Stimulated activated naive CD8-positive, alpha-beta T cell treated with anti-CD3 and anti-CD28 coated beads, Interleukin-15, Interleukin-2, amounts not matched to agents 100 ng/mL and 50 ng/mL, for 24 hours (primary cell): ENCODE data around the gene LGALS3.

Source experiments
- H3K27ac Mint-ChIP-seq: one replicate; pipeline ENCODE4 v1.8.0; 2021; ENCODE audit warnings: mild to moderate bottlenecking, mixed read lengths
- H3K27me3 Mint-ChIP-seq: one replicate; pipeline ENCODE4 v1.8.0; 2021; ENCODE audit warnings: mixed read lengths
- H3K36me3 Mint-ChIP-seq: one replicate; pipeline ENCODE4 v1.8.0; 2021; ENCODE audit warnings: low read depth, mixed read lengths
- H3K4me1 Mint-ChIP-seq: one replicate; pipeline ENCODE4 v1.8.0; 2021; ENCODE audit warnings: low read depth, mixed read lengths
- H3K4me3 Mint-ChIP-seq: one replicate; pipeline ENCODE4 v1.8.0; 2021; ENCODE audit warnings: mild to moderate bottlenecking, mixed read lengths
- H3K9me3 Mint-ChIP-seq: one replicate; pipeline ENCODE4 v1.8.0; 2021; ENCODE audit warnings: mixed read lengths

The LGALS3 gene

DNA sequence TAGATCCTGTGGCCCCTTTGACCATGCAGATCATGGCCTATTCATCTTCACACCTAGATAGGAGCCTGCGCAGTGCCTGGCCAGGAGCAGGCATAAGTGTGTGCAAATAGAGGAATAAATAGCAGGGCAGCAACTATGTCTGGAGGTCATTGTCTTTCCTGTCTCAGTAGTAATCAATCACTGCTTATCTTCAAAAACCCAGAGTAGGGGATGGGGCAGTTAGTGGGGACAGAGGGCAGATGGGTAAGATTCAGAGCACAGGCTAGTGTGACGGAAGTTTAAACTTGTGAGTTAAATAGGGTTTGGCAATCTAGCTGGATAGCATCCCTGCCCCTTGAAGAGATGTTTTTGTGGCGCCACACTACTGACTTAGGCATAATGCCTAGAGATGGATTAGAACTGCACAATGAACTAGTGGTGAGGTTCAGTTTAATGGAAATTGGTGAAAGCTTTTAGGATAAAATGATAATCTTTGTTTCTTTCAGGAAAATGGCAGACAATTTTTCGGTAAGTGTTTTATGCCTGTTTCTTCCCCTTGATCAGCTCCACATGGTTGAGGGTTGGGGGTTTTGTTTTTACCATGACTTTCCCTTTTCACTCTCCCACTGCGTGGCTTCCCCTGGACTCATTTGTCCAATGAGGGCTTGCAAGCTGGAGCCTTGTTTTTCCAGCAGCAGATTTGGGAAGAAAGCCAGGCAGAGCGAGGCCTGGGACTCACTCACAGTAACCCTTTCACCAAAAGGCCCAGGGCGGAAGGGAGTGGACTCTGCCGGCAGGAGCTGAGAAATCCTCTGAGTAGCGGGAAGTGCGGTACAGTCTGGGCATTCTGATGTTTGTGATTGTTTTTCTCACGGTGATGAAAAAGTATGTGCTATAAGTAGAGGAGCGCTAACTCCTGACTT lies 8.1 kb downstream of the LGALS3 start:
- Mint-ChIP-seq H3K4me1 (no peaks in the 10 kb centered on the region), H3K27ac (no peak overlapping the region), H3K9me3 (no peaks in the 10 kb centered on the region), H3K36me3 (no peaks in the 10 kb centered on the region), H3K4me3 (no peak overlapping the region), H3K27me3 (peaks cover 6% of the 10 kb centered on the region)

DNA sequence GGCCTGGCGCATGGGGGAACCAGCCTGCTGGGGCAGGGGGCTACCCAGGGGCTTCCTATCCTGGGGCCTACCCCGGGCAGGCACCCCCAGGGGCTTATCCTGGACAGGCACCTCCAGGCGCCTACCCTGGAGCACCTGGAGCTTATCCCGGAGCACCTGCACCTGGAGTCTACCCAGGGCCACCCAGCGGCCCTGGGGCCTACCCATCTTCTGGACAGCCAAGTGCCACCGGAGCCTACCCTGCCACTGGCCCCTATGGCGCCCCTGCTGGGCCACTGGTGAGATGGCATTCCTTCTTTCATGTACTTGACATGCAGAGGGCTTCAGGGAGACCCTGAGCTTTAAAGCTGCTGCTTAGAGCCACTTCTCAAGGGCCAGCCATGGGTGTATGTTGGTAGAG lies 9.0 kb downstream of the LGALS3 start:
- Mint-ChIP-seq H3K27ac (no peak overlapping the region), H3K36me3 (peaks cover 2% of the 10 kb centered on the region), H3K27me3 (peaks cover 4% of the 10 kb centered on the region)

DNA sequence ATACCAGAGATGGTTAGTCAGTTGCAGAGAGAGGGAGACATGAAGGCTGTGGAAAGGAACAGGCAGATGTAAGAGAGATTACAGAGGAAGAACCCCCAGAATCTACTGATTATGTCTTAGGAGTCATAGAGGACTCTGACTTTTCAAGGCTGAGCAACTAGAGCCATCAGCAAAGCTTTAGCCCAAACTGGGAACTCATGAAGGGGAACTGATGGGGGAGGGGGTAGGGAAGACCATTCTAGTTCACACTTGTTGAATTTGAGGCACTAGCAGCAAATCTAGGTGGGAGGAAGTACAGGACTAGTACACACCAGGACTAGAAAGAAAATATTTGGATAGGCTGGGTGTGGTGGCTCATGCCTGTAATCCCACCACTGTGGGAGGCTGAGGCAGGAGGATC lies 10.1 kb downstream of the LGALS3 start:
- Mint-ChIP-seq H3K9me3 (no peaks in the 10 kb centered on the region), H3K36me3 (peaks cover 4% of the 10 kb centered on the region), H3K27ac (no peak overlapping the region), H3K4me1 (no peaks in the 10 kb centered on the region), H3K4me3 (no peak overlapping the region), H3K27me3 (no peaks in the 10 kb centered on the region)

More for the DNA sequence above, 9.0 kb downstream of the LGALS3 start:
- Mint-ChIP-seq H3K4me3 (no peak overlapping the region), H3K4me1 (no peaks in the 10 kb centered on the region), H3K9me3 (no peaks in the 10 kb centered on the region)

DNA sequence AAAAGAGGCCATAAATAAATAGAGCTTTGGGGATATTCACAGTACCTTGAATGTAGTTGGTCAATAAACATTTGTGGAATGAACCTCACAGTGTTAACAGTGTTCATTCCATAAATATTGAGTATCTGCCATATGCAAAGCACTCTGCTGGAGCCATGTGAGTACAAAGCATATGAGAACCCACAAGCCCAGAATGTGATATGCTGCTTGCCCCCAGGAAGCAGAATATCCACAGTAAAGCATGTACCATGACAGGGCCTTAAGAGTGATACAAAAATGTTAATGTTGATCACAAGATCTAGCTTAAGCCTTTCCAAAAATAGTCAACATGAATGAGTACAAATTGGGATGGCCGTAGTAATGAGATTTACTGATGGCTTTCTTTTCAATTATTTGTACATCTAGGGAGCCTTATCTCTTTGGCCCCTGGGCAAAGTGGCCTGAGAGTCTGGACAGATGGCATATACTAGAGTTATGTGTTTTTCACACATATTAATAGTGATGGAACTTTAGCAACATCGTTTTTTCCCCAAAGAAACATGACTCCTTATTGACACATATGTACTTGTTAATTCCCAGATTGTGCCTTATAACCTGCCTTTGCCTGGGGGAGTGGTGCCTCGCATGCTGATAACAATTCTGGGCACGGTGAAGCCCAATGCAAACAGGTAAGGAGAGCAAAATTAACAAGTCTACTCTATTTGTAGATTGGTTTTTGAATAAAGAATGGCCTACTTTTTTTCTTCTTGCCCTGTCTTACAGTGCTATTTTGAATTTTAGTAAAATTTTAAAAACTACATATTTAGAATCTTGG lies 10.9 kb downstream of the LGALS3 start:
- no peaks in the 10 kb centered on the region for H3K4me1 Mint-ChIP-seq
- H3K4me3 Mint-ChIP-seq: no peak overlapping the region
- H3K9me3 Mint-ChIP-seq: no peaks in the 10 kb centered on the region
- no peaks in the 10 kb centered on the region for H3K27me3 Mint-ChIP-seq
- H3K36me3 Mint-ChIP-seq: peaks cover 6% of the 10 kb centered on the region
- H3K27ac Mint-ChIP-seq: no peak overlapping the region

DNA sequence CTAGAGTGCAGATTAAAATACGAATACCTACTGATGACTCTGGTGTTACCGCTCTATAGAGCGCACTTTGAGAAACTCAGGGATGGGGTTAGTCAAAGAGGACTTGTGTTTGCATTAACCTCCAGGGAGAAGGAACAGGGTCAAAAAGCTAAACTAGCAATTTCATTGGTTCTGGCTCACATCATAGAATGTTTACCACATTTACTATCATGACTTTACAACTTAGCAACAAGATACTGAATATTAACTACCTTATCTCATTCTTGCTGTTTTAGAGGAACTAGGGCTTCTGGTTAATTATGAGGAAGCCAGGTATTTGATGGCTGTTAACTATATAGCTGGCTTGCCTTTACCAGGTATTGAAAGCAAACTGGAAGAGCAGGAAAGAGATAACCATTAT lies 12.8 kb downstream of the LGALS3 start:
- Mint-ChIP-seq H3K27me3 (no peaks in the 10 kb centered on the region), H3K4me1 (no peaks in the 10 kb centered on the region), H3K4me3 (no peak overlapping the region), H3K36me3 (peaks cover 22% of the 10 kb centered on the region), H3K27ac (no peak overlapping the region), H3K9me3 (no peaks in the 10 kb centered on the region)

DNA sequence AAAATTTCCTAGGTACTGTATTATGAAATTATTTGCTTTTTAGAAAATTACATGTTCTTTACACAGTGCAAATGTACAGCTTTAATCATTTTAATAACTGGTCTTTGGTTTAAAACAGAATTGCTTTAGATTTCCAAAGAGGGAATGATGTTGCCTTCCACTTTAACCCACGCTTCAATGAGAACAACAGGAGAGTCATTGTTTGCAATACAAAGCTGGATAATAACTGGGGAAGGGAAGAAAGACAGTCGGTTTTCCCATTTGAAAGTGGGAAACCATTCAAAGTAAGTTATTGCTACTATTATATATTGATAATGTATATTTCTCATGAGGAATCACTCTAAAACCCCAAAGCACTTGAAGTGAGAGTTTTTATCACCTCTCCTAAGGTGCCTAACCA lies 13.4 kb downstream of the LGALS3 start:
- no peaks in the 10 kb centered on the region for H3K4me1 Mint-ChIP-seq
- H3K9me3 Mint-ChIP-seq: no peaks in the 10 kb centered on the region
- no peak overlapping the region for H3K27ac Mint-ChIP-seq
- H3K4me3 Mint-ChIP-seq: no peak overlapping the region
- no peaks in the 10 kb centered on the region for H3K27me3 Mint-ChIP-seq
- H3K36me3 Mint-ChIP-seq: peaks cover 22% of the 10 kb centered on the region

DNA sequence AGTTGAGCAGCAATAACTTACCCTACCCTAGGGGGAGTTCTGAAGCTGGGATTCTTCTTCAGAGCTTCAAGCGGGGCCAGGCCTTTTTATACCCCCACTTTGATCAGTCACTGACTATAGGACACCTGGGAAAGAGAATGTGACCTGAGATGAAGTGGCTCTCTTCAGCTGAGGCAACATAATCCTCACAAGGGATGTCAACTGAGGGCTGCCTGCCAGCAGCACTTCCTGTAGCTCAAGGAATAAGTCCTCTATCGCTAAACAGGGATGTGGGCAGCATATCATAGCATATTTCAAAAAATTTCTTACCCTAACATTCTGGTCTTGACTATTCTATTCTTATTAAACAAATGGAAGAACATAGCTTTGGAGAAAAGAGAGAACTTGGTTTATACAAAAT lies 17.4 kb downstream of the LGALS3 start:
- no peak overlapping the region for H3K27ac Mint-ChIP-seq
- H3K9me3 Mint-ChIP-seq: no peaks in the 10 kb centered on the region
- H3K4me3 Mint-ChIP-seq: no peak overlapping the region
- H3K4me1 Mint-ChIP-seq: no peaks in the 10 kb centered on the region
- H3K36me3 Mint-ChIP-seq: peaks cover 36% of the 10 kb centered on the region
- H3K27me3 Mint-ChIP-seq: no peaks in the 10 kb centered on the region

DNA sequence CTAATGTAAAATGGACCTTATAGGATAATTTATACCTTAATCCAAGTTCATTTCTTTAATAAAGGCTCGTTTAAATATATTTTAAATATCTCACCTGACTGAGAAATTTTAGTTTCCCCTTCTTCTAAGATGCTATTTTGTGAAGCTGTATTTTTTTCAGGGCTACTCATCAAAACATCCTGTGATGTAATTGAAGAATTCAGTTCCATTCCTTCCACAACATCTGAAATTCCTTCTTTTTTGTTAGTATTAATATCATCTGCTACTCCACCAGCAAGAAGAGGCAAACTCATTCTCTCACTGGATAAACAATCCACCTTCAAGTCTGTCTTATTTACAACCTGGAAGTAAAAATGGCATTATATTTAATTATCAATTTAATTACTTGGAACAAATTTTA lies 22.5 kb downstream of the LGALS3 start:
- H3K4me3 Mint-ChIP-seq: no peak overlapping the region
- peaks cover 45% of the 10 kb centered on the region for H3K36me3 Mint-ChIP-seq
- H3K27me3 Mint-ChIP-seq: no peaks in the 10 kb centered on the region
- no peaks in the 10 kb centered on the region for H3K9me3 Mint-ChIP-seq
- peaks cover 3% of the 10 kb centered on the region for H3K4me1 Mint-ChIP-seq
- H3K27ac Mint-ChIP-seq: no peak overlapping the region

DNA sequence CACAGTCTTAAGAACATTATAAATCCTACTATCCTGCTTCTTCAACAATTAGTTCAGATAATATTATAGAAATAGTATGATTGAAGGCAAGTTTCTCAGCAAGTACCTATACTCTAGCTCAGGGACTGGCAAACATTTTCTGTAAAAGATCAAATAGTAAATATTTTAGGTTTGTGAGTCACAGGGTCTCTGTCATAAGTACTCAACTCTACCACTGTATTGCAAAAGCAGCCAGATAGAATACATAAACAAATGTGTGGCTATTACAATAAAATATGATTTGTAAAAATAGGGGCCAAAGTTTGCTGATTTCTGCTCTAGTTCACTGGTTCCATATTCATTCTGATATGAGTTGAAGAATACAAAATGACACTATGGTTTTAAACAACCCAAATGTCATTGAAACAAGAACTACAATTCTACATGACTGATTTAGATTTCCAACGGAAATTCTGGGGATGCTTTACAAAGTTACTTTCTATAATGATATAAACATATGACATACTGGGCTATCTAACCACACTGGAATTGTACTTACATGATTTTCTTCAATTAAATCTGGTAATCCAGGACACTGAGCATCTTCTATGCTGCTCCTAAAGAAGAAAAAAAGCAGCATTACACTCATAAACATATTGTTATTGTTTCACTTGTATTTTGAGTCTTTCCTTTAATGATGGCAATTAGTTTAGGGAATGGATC lies 23.2 kb downstream of the LGALS3 start:
- Mint-ChIP-seq H3K9me3 (no peaks in the 10 kb centered on the region), H3K4me3 (no peak overlapping the region), H3K27me3 (no peaks in the 10 kb centered on the region), H3K27ac (no peak overlapping the region), H3K36me3 (peaks cover 50% of the 10 kb centered on the region), H3K4me1 (peaks cover 8% of the 10 kb centered on the region)

DNA sequence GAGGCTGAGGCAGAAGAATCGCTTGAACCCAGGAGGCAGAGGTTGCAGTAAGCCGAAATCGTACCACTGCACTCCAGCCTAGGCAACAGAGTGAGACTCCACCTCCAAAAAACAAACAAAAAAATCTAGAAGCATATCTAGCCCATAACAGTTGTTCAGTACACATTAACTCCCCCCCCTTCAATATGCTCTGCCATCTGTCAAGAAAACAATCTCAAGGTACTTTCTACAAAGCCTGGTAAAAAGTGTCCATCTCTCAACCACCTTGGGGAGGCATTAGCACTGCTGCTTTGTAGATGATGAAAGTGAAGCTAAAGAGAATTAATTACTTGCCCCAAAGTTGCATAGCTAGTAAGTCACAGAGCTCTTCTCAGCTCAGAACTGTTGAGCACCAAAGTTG lies 24.9 kb downstream of the LGALS3 start:
- H3K27me3 Mint-ChIP-seq: no peaks in the 10 kb centered on the region
- H3K27ac Mint-ChIP-seq: no peak overlapping the region
- peaks cover 55% of the 10 kb centered on the region for H3K36me3 Mint-ChIP-seq
- no peak overlapping the region for H3K4me3 Mint-ChIP-seq
- peaks cover 8% of the 10 kb centered on the region for H3K4me1 Mint-ChIP-seq
- H3K9me3 Mint-ChIP-seq: no peaks in the 10 kb centered on the region

DNA sequence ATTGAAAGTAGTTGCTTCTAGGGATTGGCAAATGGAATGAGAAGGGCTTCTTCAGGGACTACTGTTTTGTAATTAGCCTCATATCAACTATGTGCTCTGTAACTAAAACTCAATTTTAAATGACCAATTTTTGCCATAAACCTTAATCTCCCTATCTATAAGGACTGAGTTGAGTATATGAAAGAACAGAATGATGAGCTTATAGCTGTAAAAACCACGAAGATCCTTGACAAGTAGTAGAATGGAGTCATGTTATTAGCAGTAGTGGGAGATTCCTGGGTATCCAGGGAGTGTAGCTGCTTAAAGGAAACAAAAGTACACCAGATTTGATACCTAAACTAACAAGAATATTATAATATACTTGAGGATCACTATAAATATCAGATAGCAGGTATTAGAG lies 28.0 kb downstream of the LGALS3 start:
- Mint-ChIP-seq H3K4me1 (peaks cover 8% of the 10 kb centered on the region), H3K36me3 (peaks cover 46% of the 10 kb centered on the region), H3K9me3 (no peaks in the 10 kb centered on the region), H3K4me3 (no peak overlapping the region), H3K27me3 (no peaks in the 10 kb centered on the region), H3K27ac (no peak overlapping the region)

DNA sequence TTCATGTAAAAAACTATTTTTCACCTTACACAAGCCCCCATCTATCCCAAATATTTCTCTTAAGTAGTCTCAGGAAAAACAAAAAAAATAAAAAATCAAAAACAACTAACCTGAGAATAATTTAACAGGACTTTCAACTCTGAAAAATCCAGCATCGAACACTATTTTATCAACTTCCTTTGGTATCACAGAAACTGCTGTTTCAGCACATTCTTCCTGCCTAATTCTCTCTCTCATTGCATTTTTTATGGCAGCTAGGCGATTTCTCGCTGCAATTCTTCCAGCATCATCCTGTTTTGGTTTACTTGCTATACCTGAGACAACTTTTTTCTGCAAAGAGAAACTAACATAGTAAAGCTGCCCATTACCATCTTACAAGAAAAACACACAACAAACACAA lies 29.4 kb downstream of the LGALS3 start:
- Mint-ChIP-seq H3K4me3 (no peak overlapping the region), H3K9me3 (no peaks in the 10 kb centered on the region), H3K36me3 (peaks cover 49% of the 10 kb centered on the region), H3K4me1 (peaks cover 8% of the 10 kb centered on the region), H3K27me3 (no peaks in the 10 kb centered on the region), H3K27ac (no peak overlapping the region)

DNA sequence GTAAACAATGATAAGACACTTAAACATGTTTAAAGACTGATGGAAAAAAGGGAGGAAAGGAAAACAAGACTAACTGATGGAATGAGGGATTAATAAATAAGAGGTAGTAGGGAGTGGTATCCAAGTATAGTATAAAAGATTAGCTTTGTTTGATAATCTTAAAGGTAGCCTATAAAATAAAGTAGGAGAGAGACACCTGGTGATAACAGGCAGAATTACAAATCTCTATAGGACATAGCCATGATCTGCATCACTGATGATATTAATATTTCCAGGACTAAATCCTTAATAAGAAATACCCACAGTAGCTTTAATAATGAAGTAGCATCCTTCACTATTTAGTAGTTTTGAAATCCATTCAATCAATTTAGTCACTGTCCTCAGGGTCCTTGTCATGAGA lies 31.9 kb downstream of the LGALS3 start:
- Mint-ChIP-seq H3K9me3 (no peaks in the 10 kb centered on the region), H3K36me3 (peaks cover 52% of the 10 kb centered on the region), H3K27ac (no peak overlapping the region), H3K4me3 (no peak overlapping the region), H3K4me1 (peaks cover 8% of the 10 kb centered on the region), H3K27me3 (no peaks in the 10 kb centered on the region)

DNA sequence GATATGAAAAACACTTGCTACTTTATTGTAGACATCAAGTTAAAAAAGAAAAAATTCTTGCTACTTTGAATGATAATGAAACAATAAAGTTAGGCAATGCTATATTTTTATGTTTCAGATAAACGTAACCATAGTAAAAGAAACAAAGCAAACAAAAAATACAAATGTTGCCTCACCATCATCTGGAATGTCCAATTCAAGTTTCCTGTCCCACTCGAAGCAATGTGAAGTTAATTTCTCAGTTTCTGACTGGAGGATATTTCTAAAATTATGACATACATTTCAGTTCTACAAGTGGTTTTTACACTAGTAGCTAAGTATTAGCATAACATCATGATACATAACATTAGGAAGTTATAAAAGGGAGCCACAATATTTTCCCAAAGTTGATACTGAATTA lies 41.5 kb downstream of the LGALS3 start:
- H3K4me3 Mint-ChIP-seq: no peak overlapping the region
- no peaks in the 10 kb centered on the region for H3K9me3 Mint-ChIP-seq
- no peak overlapping the region for H3K27ac Mint-ChIP-seq
- no peaks in the 10 kb centered on the region for H3K27me3 Mint-ChIP-seq
- H3K36me3 Mint-ChIP-seq: peaks cover 44% of the 10 kb centered on the region
- no peaks in the 10 kb centered on the region for H3K4me1 Mint-ChIP-seq

DNA sequence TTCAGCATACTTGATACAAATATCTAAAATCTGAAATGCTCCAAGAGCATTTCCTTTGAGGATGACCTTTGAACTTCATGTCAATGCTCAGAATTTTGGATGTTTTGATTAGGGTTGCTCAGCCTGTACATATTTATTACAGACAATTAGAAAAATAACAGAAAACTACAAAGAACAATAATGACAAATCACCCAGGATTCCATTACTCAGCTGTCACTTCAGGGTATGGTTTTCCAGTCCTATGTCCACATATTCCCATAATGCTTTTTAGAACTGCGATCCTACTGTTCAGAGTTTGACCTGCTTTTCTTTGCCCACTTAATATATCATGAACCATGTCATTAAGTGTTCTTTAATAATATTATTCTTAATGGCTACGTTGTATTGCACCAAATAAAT lies 51.0 kb downstream of the LGALS3 start:
- Mint-ChIP-seq H3K4me3 (no peak overlapping the region), H3K9me3 (no peaks in the 10 kb centered on the region), H3K27me3 (no peaks in the 10 kb centered on the region), H3K4me1 (no peaks in the 10 kb centered on the region), H3K27ac (no peak overlapping the region), H3K36me3 (peaks cover 55% of the 10 kb centered on the region)
